Smooth muscle cell of the coronary artery (primary cell): Measurements from ENCODE around the gene UGT1A9. TPM values are rescaled to one million over a fixed set of nuclear protein-coding genes. Genes with fewer than 3 reads are reported as not detected.

Experiments used
- total RNA-seq: library from RNA; depleted of rRNA; stranded (reverse); fragments of >200 nt; gene quantifications from 2 replicates; pipeline ENCODE4 v1.2.3, GENCODE V29; 2014; ENCODE audit warnings: low replicate concordance

UGT1A9 gene
- not detected in 2 replicates for total RNA-seq

GRCh38 chr2:233671290-233672161 is at the start of gene UGT1A9:
UGT1A9 (plus strand) TSS chr2:233671898; CDS start chr2:233671935, 37 bp downstream.

GRCh38 chr2:233636306-233636705 is 35.4 kb upstream of the UGT1A9 start, which contains the start of gene UGT1A10:
UGT1A10 (plus strand) TSS chr2:233636448; CDS start chr2:233636523, 75 bp downstream.

GRCh38 chr2:233681521-233682099 is 9.9 kb downstream of the UGT1A9 start, which contains the start of gene UGT1A7:
UGT1A7 (plus strand) TSS chr2:233681901; CDS start chr2:233681938, 37 bp downstream.

GRCh38 chr2:233692648-233693047 is 20.9 kb downstream of the UGT1A9 start, which contains the start of gene UGT1A6:
UGT1A6 (plus strand) TSS chr2:233692890; CDS start chr2:233693005, 115 bp downstream.

GRCh38 chr2:233712611-233713261 is 41.0 kb downstream of the UGT1A9 start, which contains the start of gene UGT1A5:
UGT1A5 (plus strand) TSS chr2:233712907; CDS start chr2:233712992, 85 bp downstream.

GRCh38 chr2:233718552-233718951 is 46.9 kb downstream of the UGT1A9 start, which contains the start of gene UGT1A4:
UGT1A4 (plus strand) TSS chr2:233718736; CDS start chr2:233718821, 85 bp downstream.

GRCh38 chr2:233728723-233729301 is 57.1 kb downstream of the UGT1A9 start, which contains the start of gene UGT1A3:
UGT1A3 (plus strand) TSS chr2:233729042; CDS start chr2:233729127, 85 bp downstream.

GRCh38 chr2:233760043-233760442 is 88.3 kb downstream of the UGT1A9 start, which contains the start of gene UGT1A1:
UGT1A1 (plus strand) TSS chr2:233760270; CDS start chr2:233760288, 18 bp downstream.

GRCh38 chr2:233778030-233778429 is 106.3 kb downstream of the UGT1A9 start, which contains the start of gene MROH2A:
MROH2A (plus strand) TSS chr2:233778330; CDS start chr2:233779359, 1,029 bp downstream.

Other genes with a start within 250 kb of the UGT1A9 start
- 25.0 and 32.1 TPM in 2 replicates for gene USP40, start 105.1 kb upstream of the UGT1A9 start, total RNA-seq
- under 0.01 and 0.08 TPM in 2 replicates for gene UGT1A8, start 54.3 kb upstream of the UGT1A9 start, total RNA-seq
- 0.23 TPM in 1 of 2 replicates, not detected in the other for gene UGT1A10, start 35.5 kb upstream of the UGT1A9 start, total RNA-seq
- not detected in 2 replicates for gene UGT1A7, start 10.0 kb downstream of the UGT1A9 start, total RNA-seq
- gene UGT1A6, start 21.0 kb downstream of the UGT1A9 start, total RNA-seq, result 0.08 TPM in 1 of 2 replicates, not detected in the other
- gene UGT1A5, start 41.0 kb downstream of the UGT1A9 start, total RNA-seq, result not detected in 2 replicates
- not detected in 2 replicates for gene UGT1A4, start 46.8 kb downstream of the UGT1A9 start, total RNA-seq
- gene UGT1A3, start 57.1 kb downstream of the UGT1A9 start, total RNA-seq, result not detected in 2 replicates
- not detected in 2 replicates for gene UGT1A1, start 88.4 kb downstream of the UGT1A9 start, total RNA-seq
- 0.15 TPM in 1 of 2 replicates, not detected in the other for gene MROH2A, start 106.4 kb downstream of the UGT1A9 start, total RNA-seq
- gene HJURP, start 182.6 kb downstream of the UGT1A9 start, total RNA-seq, result 1.2 and 4.5 TPM in 2 replicates
- gene TRPM8, start 245.5 kb downstream of the UGT1A9 start, total RNA-seq, result 0.59 TPM in 1 of 2 replicates, not detected in the other